Umbilical cord (tissue), 2 donors: ENCODE results near the gene NKX2-2. TPM values are rescaled to one million over a fixed set of nuclear protein-coding genes. Genes with fewer than 3 reads are reported as not detected.

Experiments
- DNase-seq: peaks from one replicate; pipeline ENCODE4 v3.0.0-alpha.2; 2015; ENCODE audit warnings: low spot score
- total RNA-seq: library from RNA; depleted of rRNA; stranded (reverse); fragments of >200 nt; gene quantifications from one replicate; pipeline ENCODE4 v1.2.3, GENCODE V29; 2014; ENCODE audit warnings: low replicate concordance; ENCODE audit not compliant: insufficient read depth

Gene NKX2-2
- total RNA-seq, 1 donor from 2014 or later = 1.4 TPM

DNA sequence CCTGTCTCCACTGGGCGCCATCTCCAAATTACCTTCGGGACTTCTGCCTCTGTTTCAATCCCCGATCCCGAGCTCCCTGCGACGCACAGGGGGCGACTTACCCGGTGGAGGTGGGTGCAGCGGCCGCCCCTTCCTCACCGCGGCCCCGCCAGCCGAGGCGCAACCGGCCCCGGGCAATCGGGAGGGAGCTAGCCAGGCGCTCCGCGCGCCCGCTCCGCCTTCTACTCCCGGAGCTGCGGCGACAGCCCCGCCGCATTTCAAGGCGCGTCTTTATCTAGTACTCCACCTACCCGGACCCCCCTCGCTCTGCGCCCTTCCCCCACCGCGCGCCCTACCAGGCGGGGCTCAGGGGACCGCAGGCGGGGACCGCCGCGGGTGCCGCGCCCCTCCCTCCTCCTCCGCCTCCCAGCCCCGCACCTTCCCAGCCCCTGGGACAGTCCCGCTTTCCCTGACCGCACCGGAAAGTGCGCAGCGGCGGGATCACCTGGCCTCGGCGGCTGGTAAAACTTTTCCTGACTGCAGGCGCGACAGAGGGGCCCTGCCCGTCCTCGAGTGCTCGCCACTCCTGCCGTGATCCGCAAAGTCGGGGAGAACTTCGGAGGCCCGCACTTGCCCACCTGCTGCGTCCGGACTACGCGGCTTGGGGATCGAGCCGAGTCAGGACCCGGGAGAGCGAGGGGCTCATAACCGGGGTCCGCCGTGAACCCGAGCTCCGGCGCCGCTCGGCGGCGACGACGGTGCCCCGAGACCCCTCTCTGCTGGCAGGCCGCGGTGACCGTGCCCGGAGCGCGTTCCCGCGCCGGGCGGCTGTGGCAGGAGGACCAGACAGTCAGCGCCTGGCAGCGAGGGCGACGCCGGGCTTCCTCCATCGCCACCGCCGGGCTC is 8.0 kb upstream of the NKX2-2 start:
- DNase-seq = no peak

DNA sequence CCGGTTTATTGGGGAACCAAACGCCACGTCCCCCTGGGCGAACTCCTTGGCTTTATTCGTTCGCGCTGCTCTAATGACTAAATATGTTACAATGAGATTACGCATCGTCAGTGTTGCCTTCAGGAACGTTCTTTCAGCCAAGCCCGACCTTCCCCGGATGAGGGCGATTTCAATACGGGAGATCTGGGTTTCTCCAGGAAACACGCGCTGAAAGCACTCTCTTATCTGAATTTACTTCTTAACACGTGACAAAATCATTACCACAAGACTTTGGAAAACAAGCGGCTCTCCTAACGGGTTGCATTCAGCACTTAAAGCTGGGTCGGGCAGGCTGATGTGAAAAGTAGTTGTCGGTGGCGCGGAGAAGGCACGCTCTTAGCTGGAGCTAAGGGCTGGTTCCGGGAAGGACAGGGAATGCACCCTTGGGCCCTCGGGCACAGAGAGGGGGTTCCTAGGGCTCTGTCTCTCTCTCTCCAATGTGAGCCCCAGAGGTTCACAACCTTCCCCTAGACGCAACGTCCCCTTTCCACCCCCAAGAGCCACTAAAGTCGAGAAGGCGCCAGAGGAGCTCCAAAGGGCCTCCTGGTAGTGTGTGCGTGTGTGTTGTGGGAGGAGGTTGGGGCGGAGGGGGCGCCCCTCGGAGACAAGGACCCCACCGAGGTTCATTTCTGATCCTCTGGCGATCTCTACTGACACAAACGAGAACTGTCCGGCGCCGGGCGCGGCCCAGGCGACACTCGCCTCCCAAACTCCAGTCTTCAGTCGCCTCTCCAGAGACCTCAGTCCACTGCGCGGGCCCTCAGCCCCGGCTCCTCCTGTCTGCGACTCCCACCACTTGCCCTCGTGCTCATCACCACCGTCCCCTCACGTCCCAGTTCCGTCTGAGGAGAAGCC is 7.1 kb upstream of the NKX2-2 start:
- DNase-seq = no peak

DNA sequence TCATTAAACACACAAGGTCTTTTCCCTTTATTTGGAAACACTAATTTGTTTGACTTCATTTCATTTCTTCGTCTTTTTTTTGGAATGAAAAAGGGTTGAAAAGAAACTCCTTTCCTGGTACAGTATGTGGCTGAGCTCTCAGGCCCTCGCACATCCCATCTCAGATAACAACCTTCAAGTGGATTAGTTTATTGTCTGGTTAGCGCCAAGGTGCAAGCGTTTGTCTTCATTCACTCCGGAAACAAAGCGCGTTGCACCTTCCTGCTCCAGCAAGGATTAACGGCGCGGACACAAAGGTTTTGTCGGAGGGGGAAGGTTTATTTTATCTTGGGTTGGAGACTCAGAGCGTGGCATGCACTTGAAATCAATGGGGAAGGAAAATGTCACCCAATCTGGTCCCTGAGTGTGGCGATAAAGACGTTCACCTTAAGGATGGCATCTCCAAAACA is 5.3 kb upstream of the NKX2-2 start:
- no peak for DNase-seq

DNA sequence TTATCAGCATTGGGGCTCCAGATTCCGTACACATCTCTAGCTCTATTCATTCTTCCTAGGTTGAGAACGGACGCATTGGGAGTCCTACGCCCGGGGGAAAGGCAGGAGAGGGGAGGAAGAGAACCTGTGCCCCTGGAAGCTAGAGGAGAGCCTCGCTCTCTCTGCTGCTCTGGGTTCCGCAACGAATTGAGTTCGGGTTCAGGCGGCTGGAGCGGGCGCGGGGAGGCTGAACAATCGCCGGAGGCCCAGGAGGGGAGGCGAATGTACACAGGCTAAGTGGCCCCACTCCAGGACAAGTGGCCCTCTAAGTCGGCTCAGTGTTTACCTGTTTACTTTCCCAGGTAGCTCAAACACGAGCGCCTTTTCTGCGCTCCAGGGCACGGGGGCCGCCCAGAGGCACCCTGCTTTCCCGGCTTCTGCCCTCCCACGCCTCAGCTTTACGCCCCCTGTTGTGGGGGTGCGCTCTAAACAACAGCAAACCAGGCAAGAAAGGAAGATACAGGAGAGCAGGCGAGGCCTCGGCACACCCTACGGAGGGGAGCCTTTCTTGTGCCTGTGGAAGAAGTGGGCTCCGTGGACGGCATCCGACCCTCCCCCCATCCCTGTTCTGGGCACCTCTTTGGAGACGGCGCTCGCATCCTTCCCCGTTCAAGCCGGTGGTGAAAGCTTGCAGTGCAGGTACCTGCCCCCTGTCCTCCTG is 4.6 kb upstream of the NKX2-2 start:
- no peak for DNase-seq

DNA sequence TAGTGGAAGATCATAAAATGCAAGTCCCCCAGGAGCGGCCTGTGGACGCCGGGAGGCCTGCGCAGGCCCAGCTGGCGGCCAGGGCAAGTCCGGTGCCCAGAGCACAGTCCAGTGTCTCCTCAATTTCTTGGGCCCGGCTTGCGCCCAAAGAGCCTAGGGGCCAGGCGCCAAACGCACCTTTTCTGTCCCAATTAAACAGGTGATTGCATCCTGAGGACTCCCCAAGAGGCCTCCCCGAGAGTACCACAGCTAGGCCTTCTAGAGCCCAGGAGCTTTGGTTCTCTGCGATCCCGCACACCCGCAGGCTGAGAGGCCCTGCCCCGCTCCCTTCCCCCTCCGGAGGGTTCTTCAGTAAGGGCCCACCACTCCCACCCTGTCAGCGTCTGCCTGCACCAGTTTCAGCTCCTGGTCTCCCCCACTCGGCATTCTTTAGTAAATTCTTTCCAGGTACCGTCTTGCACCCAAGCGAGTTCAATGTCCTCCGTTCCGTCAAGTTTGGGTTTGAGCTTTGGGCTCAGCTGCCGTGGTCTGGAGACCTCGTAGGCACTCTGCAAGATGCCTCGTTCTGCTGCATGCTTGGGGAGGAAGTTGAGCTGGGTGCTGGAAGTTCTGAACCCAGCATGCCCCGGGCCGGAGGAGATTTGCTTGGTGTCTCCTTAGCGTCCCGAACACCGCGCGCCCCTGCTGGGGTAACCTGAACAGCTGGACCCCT is 3.9 kb upstream of the NKX2-2 start:
- no peak for DNase-seq

DNA sequence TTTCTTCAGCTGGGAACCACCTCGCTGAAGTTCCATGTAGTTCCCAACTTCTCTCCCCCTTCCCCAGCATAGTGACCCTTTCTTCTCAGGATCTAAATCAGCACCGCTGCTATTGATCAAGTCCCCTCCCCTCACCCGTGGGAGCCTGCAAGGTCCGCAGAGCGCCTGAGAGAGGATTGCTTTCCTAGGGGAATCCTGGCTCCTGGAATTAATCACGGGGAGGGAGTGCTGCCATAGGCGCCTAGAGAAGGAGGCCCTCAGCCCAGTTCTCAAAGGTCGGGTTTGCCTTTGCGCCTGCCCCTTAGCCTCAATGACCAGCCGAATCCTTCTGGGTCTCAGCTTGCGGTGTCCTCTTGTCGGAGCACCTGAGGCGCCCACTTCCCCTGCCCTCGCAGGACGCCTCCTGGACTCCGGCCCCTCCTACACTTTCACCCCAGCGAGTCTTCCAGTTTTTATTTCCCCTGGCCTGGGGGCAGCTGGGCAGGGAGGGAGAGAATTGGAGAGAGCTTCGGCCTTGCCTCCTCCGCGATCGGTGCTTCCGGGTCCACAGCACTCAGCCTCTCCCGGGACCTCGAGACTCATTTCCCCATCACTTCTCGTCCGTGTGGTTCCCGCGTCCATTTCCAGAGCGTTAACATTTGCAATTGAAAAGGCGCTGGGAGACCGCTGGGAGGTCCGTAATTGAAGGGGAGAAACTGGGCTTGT is 3.1 kb upstream of the NKX2-2 start:
- DNase-seq = no peak

DNA sequence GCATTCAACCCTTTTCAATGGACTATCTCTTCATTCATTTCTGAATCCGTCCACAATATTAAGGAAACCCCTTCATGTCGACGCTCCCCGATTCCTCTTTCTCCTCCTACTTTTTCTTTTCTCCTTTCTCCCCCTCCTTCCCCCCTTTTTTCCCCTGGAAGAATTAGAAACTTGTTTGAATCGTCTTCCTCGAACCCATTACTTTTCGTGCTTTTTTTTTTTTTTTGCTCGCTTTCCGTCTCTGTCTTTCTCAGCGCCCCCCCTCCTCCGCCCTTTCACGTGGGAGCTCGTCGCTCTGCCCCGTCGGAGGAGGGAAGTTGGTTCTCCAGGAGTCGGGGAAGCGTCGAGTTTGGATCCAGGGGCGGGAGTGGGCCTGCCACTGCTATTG is 2.3 kb upstream of the NKX2-2 start:
- no peak for DNase-seq

DNA sequence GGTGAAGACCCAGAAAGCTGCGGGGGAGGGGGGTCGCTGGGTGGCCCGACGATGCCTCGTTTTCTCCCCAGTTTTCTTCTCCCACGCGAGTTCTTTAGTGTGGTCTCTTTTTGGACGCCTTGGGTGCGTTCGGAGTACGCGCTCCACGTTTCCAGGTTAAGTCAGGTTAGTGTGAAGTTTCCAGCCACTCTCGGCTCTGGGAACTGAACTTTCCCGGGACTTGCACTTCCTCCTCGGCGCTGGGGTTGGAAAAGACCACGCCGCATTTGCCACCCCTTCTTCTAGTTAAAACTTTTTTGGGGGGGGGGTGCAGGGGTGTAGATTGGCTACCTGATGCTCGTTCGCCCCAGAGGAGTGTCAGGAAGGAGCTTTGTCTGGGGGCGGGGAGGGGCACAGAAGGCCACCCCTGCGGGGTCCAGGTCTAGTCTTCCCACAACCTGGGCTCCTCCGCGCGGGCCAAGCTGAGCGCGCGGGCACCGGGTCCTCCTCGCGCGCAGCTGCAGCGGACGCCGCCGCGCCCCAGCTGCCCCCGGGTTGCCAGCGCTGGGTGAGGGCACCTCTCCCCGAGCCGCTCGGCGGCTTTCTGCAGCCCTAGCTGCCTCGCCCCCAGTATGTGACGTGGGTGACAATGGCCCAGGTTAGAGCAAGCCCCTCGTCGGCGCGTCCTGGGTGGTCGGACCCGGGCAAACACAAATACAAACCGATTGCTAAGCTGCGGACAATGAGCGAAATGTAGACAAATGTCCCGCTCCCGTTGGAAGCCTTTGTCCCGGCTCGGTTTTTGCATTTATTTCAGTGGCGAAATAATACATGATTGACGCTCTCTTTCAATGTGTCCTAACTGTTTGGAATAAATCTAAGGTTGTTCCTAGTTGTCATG is 1.7 kb upstream of the NKX2-2 start:
- no peak for DNase-seq

DNA sequence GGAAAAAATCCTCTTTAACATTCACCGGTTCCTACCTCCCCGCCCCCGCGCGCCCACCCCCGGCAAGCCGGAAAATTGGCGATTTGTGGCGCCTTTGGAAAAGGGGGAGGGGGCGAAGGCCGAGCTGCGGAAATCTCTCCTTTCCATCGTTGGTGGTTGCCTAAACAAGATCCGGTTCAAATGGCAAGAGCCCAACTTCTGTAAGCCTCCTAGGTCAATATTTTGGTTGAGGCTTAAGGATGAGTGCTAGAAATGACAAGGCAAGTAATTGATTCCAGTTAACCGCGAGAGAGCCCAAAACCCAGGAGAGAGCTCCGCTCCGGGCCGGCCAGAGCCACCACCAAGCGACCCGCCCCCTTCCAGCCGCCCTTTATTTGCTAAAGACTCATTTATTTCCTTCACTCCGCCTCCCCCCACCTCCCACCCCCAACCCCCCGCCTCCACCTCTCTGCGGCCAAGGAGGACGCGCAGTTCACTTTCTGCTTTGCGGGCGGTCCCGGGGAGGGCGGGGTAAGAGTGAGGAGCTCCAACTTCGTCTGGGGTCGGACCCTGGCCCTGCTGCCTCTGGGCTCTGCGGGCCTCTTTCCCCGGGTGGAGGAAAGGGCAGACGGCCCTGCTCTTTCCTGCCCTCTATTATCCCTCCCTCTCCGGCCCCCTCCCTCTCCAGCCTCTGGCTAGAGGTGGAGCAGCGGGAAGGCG is 838 bp upstream of the NKX2-2 start:
- no peak for DNase-seq

DNA sequence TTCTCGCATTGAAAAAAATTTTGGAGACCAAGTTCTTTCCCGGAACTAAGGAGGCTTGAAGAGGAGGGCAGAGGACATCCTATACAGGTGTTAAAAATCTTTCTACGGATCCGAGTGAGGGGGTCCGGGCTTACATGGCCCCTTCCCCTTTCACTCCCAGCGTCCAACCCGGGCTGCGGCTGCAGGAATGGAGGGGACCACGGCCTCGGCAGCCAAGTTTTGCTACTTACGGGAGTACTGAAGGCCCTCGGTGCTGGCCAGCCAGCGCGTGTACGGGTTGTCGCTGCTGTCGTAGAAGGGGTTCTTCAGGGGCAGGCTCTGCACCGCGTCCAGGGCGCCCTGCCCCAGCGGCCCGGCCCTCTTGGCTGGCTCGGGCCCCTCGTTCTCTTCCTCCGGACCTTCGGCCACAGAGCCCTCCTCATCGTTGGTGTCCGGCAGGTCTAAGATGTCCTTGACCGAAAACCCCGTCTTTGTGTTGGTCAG is 642 bp downstream of the NKX2-2 start:
- no peak for DNase-seq

DNA sequence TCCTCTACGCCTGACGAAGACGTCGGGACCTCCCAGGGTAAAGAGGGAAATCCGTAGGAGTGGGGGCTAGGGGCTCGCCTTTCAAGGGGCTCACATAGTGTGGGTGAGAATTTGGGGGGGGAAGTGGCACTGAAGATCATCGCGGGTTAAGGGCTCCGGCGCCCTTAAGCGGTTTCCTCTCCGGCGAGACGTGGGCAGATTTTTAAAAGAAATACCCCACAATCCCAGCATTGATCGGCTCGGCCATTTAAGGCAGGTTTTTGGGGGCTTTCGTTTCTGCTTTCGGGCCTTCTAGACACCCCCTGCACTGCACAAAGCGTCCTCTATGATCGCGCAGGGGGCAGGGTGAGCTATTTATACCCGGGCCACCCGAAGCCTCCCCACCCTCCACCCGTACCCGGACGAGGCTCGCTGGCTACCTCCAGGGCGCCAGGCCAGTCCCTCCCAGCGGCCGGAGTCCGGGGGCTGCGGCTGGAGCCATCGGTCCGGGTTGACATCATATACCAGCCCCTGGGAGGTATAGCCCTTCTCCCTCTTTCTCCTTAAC is 1.2 kb downstream of the NKX2-2 start:
- DNase-seq = no peak

DNA sequence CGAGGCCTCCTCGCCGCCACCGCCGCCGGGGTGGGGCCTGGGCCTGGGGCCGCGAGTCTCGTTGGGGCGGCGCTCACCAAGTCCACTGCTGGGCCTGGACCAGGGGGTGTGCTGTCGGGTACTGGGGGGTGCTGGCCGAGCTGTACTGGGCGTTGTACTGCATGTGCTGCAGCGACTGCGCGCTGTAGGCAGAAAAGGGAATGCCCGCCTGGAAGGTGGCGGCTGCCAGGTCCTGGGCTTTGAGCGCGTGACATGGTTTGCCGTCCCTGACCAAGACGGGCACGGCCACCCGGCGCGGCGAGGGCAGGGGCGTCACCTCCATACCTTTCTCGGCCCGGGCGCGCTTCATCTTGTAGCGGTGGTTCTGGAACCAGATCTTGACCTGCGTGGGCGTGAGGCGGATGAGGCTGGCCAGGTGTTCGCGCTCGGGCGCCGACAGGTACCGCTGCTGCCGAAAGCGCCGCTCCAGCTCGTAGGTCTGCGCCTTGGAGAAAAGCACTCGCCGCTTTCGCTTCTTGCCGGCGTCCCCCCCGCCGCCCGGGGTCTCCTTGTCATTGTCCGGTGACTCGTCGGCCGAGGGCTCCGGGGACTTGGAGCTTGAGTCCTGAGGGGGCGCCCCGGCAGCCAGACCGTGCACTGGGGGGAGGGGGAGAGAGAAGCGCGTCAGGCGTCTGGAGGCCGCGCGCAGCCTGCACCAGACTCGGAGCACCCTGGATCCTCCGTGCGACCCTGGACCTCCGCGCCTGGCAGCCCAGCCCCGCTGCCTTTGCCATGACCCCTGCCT is 1.8 kb downstream of the NKX2-2 start:
- DNase-seq = no peak

DNA sequence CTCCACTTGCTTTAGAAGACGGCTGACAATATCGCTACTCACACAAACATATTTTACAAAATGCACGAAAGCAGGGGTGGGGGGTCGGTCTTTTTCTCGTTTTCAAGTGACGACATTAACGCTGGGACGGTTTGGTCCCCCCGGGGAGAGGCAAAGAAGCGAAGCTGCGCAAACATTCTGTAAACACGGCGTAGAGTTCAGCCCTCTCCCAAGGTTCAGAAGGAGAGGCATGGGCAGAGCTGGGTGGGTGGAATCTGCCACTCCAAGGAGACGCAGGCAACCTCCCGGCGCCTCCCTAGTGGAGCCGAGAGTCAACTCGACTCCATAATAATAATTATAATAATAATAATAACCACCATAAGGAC is 2.4 kb downstream of the NKX2-2 start:
- DNase-seq = no peak

DNA sequence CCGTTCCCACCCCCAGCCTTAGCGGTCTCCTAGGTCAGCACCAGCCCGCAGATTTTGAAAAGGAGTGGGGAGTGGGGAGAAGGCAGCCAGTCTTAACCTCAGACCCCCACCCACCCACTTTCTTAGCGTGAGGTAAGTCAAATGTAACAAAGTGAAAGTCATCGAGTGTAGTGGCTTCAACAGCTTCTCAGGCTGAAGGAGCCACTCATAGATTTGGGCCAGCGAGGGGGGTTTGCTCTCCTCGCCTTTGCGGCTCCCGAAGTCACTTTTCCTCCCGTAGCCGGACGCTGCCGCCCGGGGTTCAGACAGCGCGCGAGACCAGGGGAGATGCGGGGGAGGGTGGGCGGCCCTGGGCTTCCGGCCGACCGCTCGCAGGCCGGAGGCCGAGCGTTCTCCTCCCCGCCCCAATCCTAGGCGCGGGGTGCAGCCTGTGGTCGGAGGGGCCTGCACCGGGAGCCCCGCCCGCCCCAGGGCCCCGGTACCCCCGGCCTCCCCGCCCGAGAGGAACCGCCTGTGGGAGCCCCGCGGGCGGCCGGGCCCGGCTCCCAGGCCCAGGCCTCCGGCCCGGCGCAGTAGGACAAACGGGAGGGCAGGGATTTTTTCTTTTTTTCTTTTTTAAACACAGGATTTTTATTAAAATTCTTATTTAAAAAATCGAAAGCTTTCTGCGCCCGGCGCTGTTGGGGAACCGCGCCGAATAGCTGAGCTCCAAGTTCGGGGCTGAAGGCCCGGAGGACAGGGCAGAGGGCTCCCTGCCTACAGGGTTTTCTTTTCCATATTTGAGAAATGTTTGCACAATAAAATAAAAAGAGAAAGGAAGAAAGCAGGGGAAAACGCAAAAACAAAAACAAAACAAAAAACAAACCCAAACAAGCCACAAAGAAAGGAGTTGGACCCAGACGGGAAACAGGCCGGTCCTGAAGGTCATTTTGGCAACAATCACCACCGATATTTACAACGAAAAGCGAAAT is 3.2 kb downstream of the NKX2-2 start:
- no peak for DNase-seq

DNA sequence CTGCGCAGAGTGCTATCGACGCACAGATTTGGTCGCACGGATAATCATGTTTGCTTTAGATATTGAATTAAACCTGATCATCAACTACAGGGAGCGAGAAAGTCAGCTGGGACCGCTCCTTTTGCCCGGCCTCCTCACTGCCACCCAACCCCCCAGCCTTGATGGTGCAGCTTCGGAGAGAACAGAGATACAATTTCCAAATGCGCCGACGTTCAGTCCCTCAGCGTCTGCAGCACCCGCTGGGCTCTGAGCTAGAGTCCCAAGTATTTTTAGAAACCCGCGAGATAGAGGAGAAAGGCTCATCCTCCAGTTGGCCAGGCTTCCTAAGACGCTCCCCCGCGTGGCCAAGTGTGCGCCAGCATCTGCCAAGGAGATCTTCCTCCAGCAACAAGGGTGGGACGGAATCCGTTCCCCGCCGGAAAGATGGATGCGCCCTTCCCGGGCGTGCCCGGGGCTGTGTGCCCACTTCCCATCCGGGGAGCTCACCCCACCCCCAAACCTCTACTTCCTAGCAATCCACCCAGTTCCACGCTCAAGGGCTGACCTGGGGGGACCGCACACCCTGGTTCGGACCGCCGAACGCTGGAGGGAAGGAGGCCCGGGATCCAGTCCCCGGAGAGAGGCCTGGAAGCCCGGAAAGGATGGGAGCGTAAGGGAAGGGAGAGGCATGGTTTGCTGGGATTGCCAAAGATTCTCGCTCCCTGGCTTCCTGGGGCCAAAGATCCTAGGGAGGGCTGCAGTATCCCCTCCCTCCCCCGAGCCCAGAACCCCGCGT is 4.1 kb downstream of the NKX2-2 start:
- peak; percentile 8 for DNase-seq

DNA sequence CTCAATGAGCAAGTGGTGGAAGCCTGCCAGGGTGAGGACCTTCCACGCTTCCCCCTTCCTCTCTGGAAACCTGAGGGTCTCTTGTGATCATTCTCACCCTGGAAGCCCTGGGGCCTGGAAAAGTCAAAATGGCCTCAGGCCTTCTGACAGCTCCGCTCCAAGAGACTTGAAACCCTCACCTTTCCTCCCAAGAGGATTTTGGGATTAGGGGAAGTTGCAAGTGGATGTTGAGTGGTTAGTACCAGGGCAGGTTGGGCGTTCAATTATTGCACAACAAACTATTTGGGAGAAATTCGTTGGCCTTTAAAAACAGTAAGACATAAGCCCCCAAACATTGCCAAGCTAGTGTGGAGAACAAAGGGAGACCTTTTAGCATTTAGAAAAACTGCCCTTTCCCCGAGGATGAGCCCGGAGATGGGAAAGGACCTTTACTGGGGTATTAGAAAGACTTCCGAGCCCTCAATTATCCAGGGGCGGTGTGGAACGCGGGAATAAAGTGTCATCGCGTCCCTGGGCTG is 4.7 kb downstream of the NKX2-2 start:
- no peak for DNase-seq
